H9 (cell line): ENCODE data around the gene ATXN10. TPM values are rescaled to one million over a fixed set of nuclear protein-coding genes. Genes with fewer than 3 reads are reported as not detected.
A peak's percentile ranks its signal among the peaks of the same experiment; 100 is the strongest.

ENCODE experiments used
- DNase-seq: peaks from one replicate; pipeline ENCODE4 v3.0.0-alpha.2; 2017
- H2AFZ ChIP-seq: one replicate; pipeline ENCODE4 v1.6.1; 2013; ENCODE audit warnings: mild to moderate bottlenecking, low read length, control low read depth, moderate library complexity
- H2AK5ac ChIP-seq: 2 replicates; pipeline ENCODE4 v1.6.1; 2013; ENCODE audit warnings: low read length, control low read depth, mixed read lengths; ENCODE audit not compliant: insufficient read length
- H2BK120ac ChIP-seq: one replicate; pipeline ENCODE4 v1.6.1; 2013; ENCODE audit warnings: low read depth, mild to moderate bottlenecking, low read length, control low read depth, inconsistent platforms; ENCODE audit not compliant: poor library complexity, severe bottlenecking
- H2BK12ac ChIP-seq: 2 replicates; pipeline ENCODE4 v1.6.1; 2013; ENCODE audit warnings: low read length, control low read depth, mixed read lengths, low read depth; ENCODE audit not compliant: insufficient read length
- H2BK15ac ChIP-seq: 2 replicates; pipeline ENCODE4 v1.6.1; 2013; ENCODE audit warnings: low read depth, low read length, control low read depth
- H2BK20ac ChIP-seq: one replicate; pipeline ENCODE4 v1.6.1; 2013; ENCODE audit warnings: low read depth, mild to moderate bottlenecking, low read length, control low read depth, inconsistent platforms; ENCODE audit not compliant: poor library complexity, severe bottlenecking
- H2BK5ac ChIP-seq: 2 replicates; pipeline ENCODE4 v1.6.1; 2013; ENCODE audit warnings: low read length, control low read depth, mixed read lengths; ENCODE audit not compliant: insufficient read length
- H3K14ac ChIP-seq: 2 replicates; pipeline ENCODE4 v1.6.1; 2013; ENCODE audit warnings: low read length, control low read depth; ENCODE audit not compliant: insufficient read depth
- H3K18ac ChIP-seq: 2 replicates; pipeline ENCODE4 v1.6.1; 2013; ENCODE audit warnings: low read depth, mild to moderate bottlenecking, mixed read lengths, low read length, control low read depth; ENCODE audit not compliant: insufficient read length
- H3K23ac ChIP-seq: 2 replicates; pipeline ENCODE4 v1.6.1; 2013; ENCODE audit warnings: low read length, control low read depth, mixed read lengths, low read depth; ENCODE audit not compliant: insufficient read length
- H3K23me2 ChIP-seq: 2 replicates; pipeline ENCODE4 v1.6.1; 2013; ENCODE audit warnings: low read depth, mild to moderate bottlenecking, mixed read lengths, low read length, control low read depth; ENCODE audit not compliant: insufficient read length, poor library complexity, severe bottlenecking
- H3K27ac ChIP-seq: 2 replicates; pipeline ENCODE4 v1.5.1; 2013; ENCODE audit warnings: low read length, control low read depth, mixed read lengths, low read depth; ENCODE audit not compliant: insufficient read length
- H3K27me3 ChIP-seq: 2 replicates; pipeline ENCODE4 v1.6.1; 2013; ENCODE audit warnings: low read length, control low read depth, inconsistent platforms; ENCODE audit not compliant: insufficient read depth
- H3K4ac ChIP-seq: 2 replicates; pipeline ENCODE4 v1.6.1; 2013; ENCODE audit warnings: low read depth, mild to moderate bottlenecking, control low read depth, inconsistent platforms, low read length, moderate library complexity
- H3K4me1 ChIP-seq: 2 replicates; pipeline ENCODE4 v1.6.1; 2013; ENCODE audit warnings: low read length, control low read depth, inconsistent platforms; ENCODE audit not compliant: insufficient read depth
- H3K4me2 ChIP-seq: 2 replicates; pipeline ENCODE4 v1.6.1; 2013; ENCODE audit warnings: low read length, control low read depth, mixed read lengths; ENCODE audit not compliant: insufficient read length, insufficient read depth
- H3K56ac ChIP-seq: 2 replicates; pipeline ENCODE4 v1.6.1; 2013; ENCODE audit warnings: low read depth, mild to moderate bottlenecking, mixed read lengths, low read length, control low read depth; ENCODE audit not compliant: insufficient read length
- H3K79me1 ChIP-seq: 2 replicates; pipeline ENCODE4 v1.6.1; 2013; ENCODE audit warnings: low read depth, mild to moderate bottlenecking, moderate library complexity, low read length, control low read depth, inconsistent platforms; ENCODE audit not compliant: insufficient read depth, poor library complexity, severe bottlenecking
- H3K79me2 ChIP-seq: 2 replicates; pipeline ENCODE4 v1.6.1; 2013; ENCODE audit warnings: low read length, control low read depth, inconsistent platforms; ENCODE audit not compliant: insufficient read depth
- H3K9ac ChIP-seq: 2 replicates; pipeline ENCODE4 v1.6.1; 2013; ENCODE audit warnings: low read length, control low read depth, mixed read lengths; ENCODE audit not compliant: insufficient read length; ENCODE audit errors: extremely low read depth
- H3K9me3 ChIP-seq: one replicate; pipeline ENCODE4 v1.6.1; 2013; ENCODE audit warnings: low read depth, low read length, inconsistent platforms; ENCODE audit not compliant: control insufficient read depth
- H3T11ph ChIP-seq: one replicate; pipeline ENCODE4 v1.6.1; 2013; ENCODE audit warnings: mild to moderate bottlenecking, low read length, control low read depth, inconsistent platforms
- H4K20me1 ChIP-seq: one replicate; pipeline ENCODE4 v1.6.1; 2013; ENCODE audit not compliant: control insufficient read depth, insufficient read length, insufficient read depth
- H4K5ac ChIP-seq: 2 replicates; pipeline ENCODE4 v1.6.1; 2013; ENCODE audit warnings: low read depth, mild to moderate bottlenecking, mixed read lengths, low read length, control low read depth; ENCODE audit not compliant: insufficient read length
- H4K8ac ChIP-seq: replicated peaks from 2 replicates; pipeline ENCODE4 v1.6.1; 2013; ENCODE audit warnings: low read length, control low read depth, mixed read lengths, low read depth; ENCODE audit not compliant: insufficient read length
- H4K91ac ChIP-seq: 2 replicates; pipeline ENCODE4 v1.6.1; 2013; ENCODE audit warnings: low read depth, mild to moderate bottlenecking, moderate library complexity, mixed read lengths, low read length, control low read depth; ENCODE audit not compliant: insufficient read length
- H3K27ac Mint-ChIP-seq, 3 experiments: 2 replicates in 2 of 3; 3 replicates in 1 of 3; pipeline ENCODE4 v1.8.0; 2020 to 2021; ENCODE audit warnings: mixed read lengths in 3 of 3, mild to moderate bottlenecking in 1 of 3, moderate library complexity in 1 of 3
- H3K27me3 Mint-ChIP-seq: 2 replicates; pipeline ENCODE4 v1.8.0; 2021; ENCODE audit warnings: low read depth, mild to moderate bottlenecking, moderate library complexity, mixed read lengths
- H3K36me3 Mint-ChIP-seq, 3 experiments: 2 replicates in 2 of 3; 3 replicates in 1 of 3; pipeline ENCODE4 v1.8.0; 2020 to 2021; ENCODE audit warnings: low read depth in 3 of 3, mixed read lengths in 3 of 3; ENCODE audit not compliant: insufficient read depth in 1 of 3
- H3K4me1 Mint-ChIP-seq, 2 experiments: 2 replicates each; pipeline ENCODE4 v1.8.0; 2020; ENCODE audit warnings: mixed read lengths in 2 of 2
- H3K4me3 Mint-ChIP-seq, 2 experiments: 2 replicates in 1 of 2; 3 replicates in 1 of 2; pipeline ENCODE4 v1.8.0; 2020 to 2021; ENCODE audit warnings: mild to moderate bottlenecking in 2 of 2, mixed read lengths in 2 of 2, moderate library complexity in 1 of 2
- H3K9me3 Mint-ChIP-seq, 2 experiments: 2 replicates in 1 of 2; 3 replicates in 1 of 2; pipeline ENCODE4 v1.8.0; 2020; ENCODE audit warnings: mild to moderate bottlenecking in 2 of 2, mixed read lengths in 2 of 2, moderate library complexity in 1 of 2
- WGBS: extraction: QIAGEN DNeasy Blood & Tissue Kit; methylation state at CpG from one replicate; pipeline ENCODE4 v1.1.7; 2013; ENCODE audit warnings: missing lambda C conversion rate, low lambda C conversion rate, mixed read lengths; ENCODE audit not compliant: insufficient read length; ENCODE audit errors: extremely low coverage; 5-methylcytosine and 5-hydroxymethylcytosine counted together
- total RNA-seq: library from RNA; stranded (reverse); gene quantifications from 2 replicates; pipeline ENCODE4 v1.2.1, GENCODE V29; 2021
- TF ChIP-seq, protein P1 (sequence below): fragments of 200-600 bp; sonication (generic); conservative IDR thresholded peaks from 3 replicates; pipeline ENCODE4 v1.8.0; 2021; ENCODE audit warnings: antibody characterized with exemption, mild to moderate bottlenecking

The ATXN10 gene
- total RNA-seq, 1 experiment from 2014 or later, result 210 TPM

DNA sequence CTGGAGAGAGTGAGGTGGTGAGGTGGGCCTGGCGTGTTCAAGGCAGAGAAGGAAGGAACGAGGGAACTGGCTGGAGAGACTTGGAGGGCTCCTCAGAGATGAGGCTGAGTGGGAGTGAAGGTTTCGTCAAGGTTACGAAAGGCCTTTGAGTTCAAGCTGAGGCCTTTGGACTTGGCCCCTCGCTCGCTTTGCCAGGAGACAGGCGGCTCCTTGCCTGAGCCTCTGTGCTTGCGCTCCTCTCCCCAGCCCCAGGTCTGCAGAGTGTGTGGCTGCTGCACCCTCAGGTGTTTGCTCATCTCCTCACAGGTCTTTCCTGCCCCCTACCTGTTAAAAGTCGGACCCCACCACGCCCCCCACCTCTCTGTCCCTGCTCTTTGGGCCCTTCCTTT, 91.6 kb downstream of the ATXN10 start:
- Histone ChIP-seq H3K14ac (peak overlapping the region; percentile 26; the same call in 1 of the 2 replicates), H4K8ac (no peak overlapping the region), H3K4me1 (peaks cover 11% of the 10 kb centered on the region), H3K4me2 (no peak overlapping the region), H3K79me1 (no peaks in the 10 kb centered on the region), H4K5ac (no peak overlapping the region), H3K23ac (no peak overlapping the region), H2BK5ac (no peak overlapping the region), H3K27me3 (no peaks in the 10 kb centered on the region), H2AK5ac (no peak overlapping the region), H2BK20ac (no peak overlapping the region), H3T11ph (no peak overlapping the region), H3K23me2 (no peaks in the 10 kb centered on the region), H3K79me2 (no peaks in the 10 kb centered on the region), H3K18ac (no peak overlapping the region), H3K56ac (no peak overlapping the region), H3K27ac (no peak overlapping the region), H2BK12ac (no peak overlapping the region), H2AFZ (no peak overlapping the region), H4K20me1 (no peaks in the 10 kb centered on the region), H2BK15ac (no peak overlapping the region), H3K4ac (no peak overlapping the region), H2BK120ac (no peak overlapping the region), H4K91ac (no peak overlapping the region), H3K9ac (no peak overlapping the region), H3K9me3 (no peaks in the 10 kb centered on the region)
- Mint-ChIP-seq H3K27ac (peak overlapping the region; percentile 89 to 95 (median 92)), H3K36me3 (peaks cover 21 to 34% (median 30%) of the 10 kb centered on the region in 3 experiments), H3K9me3 (peaks cover 4 to 8% of the 10 kb centered on the region in 2 experiments; a peak in 3 of 5 replicates), H3K4me3 (no peak overlapping the region), H3K4me1 (peaks cover 43 to 44% of the 10 kb centered on the region in 2 experiments), H3K27me3 (no peaks in the 10 kb centered on the region; the same call in 1 of the 2 replicates)
- no peak for DNase-seq
- TF ChIP-seq, protein P1, sequence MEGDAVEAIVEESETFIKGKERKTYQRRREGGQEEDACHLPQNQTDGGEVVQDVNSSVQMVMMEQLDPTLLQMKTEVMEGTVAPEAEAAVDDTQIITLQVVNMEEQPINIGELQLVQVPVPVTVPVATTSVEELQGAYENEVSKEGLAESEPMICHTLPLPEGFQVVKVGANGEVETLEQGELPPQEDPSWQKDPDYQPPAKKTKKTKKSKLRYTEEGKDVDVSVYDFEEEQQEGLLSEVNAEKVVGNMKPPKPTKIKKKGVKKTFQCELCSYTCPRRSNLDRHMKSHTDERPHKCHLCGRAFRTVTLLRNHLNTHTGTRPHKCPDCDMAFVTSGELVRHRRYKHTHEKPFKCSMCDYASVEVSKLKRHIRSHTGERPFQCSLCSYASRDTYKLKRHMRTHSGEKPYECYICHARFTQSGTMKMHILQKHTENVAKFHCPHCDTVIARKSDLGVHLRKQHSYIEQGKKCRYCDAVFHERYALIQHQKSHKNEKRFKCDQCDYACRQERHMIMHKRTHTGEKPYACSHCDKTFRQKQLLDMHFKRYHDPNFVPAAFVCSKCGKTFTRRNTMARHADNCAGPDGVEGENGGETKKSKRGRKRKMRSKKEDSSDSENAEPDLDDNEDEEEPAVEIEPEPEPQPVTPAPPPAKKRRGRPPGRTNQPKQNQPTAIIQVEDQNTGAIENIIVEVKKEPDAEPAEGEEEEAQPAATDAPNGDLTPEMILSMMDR, result no peak
- no CpG with 5 or more reads among the region's 10 CpGs for WGBS
